Prostate gland (tissue), 2 donors: ENCODE results near the gene IFT74. TPM values are rescaled to one million over a fixed set of nuclear protein-coding genes. Genes with fewer than 3 reads are reported as not detected.

Experiments
- DNase-seq: peaks from one replicate; pipeline ENCODE4 v3.0.0-alpha.2; 2019; ENCODE audit warnings: low spot score
- H3K27ac ChIP-seq, 2 donors: fragments of 200-600 bp; sonication (generic); 2 replicates each; pipeline ENCODE4 v1.5.1; 2017 to 2019
- H3K27me3 ChIP-seq: fragments of 200-600 bp; sonication (generic); replicated peaks from 2 replicates; pipeline ENCODE4 v1.5.1; 2019; ENCODE audit not compliant: insufficient read depth
- H3K36me3 ChIP-seq, 2 donors: fragments of 200-600 bp; sonication (generic); 1 replicate in 1 of 2; 2 replicates in 1 of 2; pipeline versions ENCODE4 v1.5.1 to v1.8.1; 2017 to 2019
- H3K4me1 ChIP-seq: fragments of 200-600 bp; sonication (generic); replicated peaks from 2 replicates; pipeline ENCODE4 v1.5.1; 2019
- H3K4me3 ChIP-seq, 2 donors: fragments of 200-600 bp; sonication (generic); 2 replicates each; pipeline ENCODE4 v1.5.1; 2017 to 2019
- H3K9me3 ChIP-seq: fragments of 200-600 bp; sonication (generic); 2 replicates; pipeline ENCODE4 v1.5.1; 2017
- CTCF ChIP-seq, 4 experiments: fragments of 200-600 bp in 2 of 4; fragments of 450-650 bp in 2 of 4; sonication (generic) in 2 of 4; IDR thresholded peaks; 1 replicate in 3 of 4; 2 replicates in 1 of 4; pipeline ENCODE4 v1.5.1; 2016 to 2019; ENCODE audit warnings: antibody characterized with exemption in 4 of 4, mild to moderate bottlenecking in 2 of 4, moderate library complexity in 2 of 4
- POLR2A ChIP-seq: fragments of 450-650 bp; IDR thresholded peaks from one replicate; pipeline ENCODE4 v1.6.1; 2016; ENCODE audit warnings: antibody characterized with exemption, mild to moderate bottlenecking
- POLR2AphosphoS5 ChIP-seq: sonication (generic); formaldehyde crosslinking; IDR thresholded peaks from one replicate; pipeline ENCODE4 v1.6.1; 2017; ENCODE audit warnings: antibody characterized with exemption
- WGBS: methylation state at CpG from one replicate; pipeline ENCODE4 v1.1.5; 2018; 5-methylcytosine and 5-hydroxymethylcytosine counted together
- intact Hi-C: fragments of 100-400 bp; cut with DNase I; formaldehyde crosslinking; loops from one replicate; pipeline ENCODE4 v1.14.2; 2022
- total RNA-seq, 2 donors: library from RNA; depleted of rRNA; stranded (reverse); fragments of >200 nt; gene quantifications; one replicate each; pipeline ENCODE4 v1.1.0, GENCODE V29; 2016

IFT74 gene
- total RNA-seq, 2 donors from 2014 or later: 15.1 to 16.5 TPM

DNA sequence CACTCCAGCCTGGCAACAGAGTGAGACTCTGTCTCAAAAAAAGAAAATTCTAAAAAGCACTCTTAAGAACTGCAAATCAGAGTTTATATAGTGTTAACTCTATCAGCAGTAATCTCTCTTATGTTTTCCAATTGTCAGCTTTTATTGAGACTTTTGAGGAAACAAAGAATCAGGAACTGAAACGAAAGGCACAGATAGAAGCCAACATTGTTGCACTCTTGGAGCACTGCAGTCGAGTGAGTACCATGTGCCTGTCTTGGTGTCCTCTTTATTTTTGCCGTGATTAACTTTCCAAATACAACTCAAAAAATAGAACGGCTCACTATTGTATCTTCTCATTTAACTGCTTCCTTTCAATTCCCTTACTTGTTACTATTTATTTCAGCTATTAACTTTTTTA is 90.9 kb downstream of the IFT74 start:
- intact Hi-C loops: no loop called here
- Histone ChIP-seq H3K27ac (no peak overlapping the region), H3K27me3 (no peaks in the 10 kb centered on the region), H3K4me3 (no peak overlapping the region), H3K9me3 (no peaks in the 10 kb centered on the region), H3K4me1 (no peaks in the 10 kb centered on the region), H3K36me3 (peaks cover 0 to 3% of the 10 kb centered on the region in 2 donors)
- no peak for DNase-seq
- TF ChIP-seq POLR2AphosphoS5: no peak
- no peak for TF ChIP-seq CTCF (IDR thresholded peaks at IDR 0.05)
- no peak for TF ChIP-seq POLR2A
- 78% methylated on average over 4 of the region's 4 CpGs for WGBS

GRCh38 chr9:27053369-27054022 is 97.3 kb downstream of the IFT74 start:
- no peak for DNase-seq
- Histone ChIP-seq H3K36me3 (peaks cover 0 to 4% of the 10 kb centered on the region in 2 donors), H3K27me3 (no peaks in the 10 kb centered on the region), H3K27ac (no peak overlapping the region), H3K9me3 (no peaks in the 10 kb centered on the region), H3K4me1 (no peaks in the 10 kb centered on the region), H3K4me3 (no peak overlapping the region)
- 43% methylated on average over 6 of the region's 6 CpGs for WGBS
- TF ChIP-seq CTCF (IDR thresholded peaks at IDR 0.05): no peak
- TF ChIP-seq POLR2AphosphoS5: no peak
- no peak for TF ChIP-seq POLR2A
- intact Hi-C loops: no loop called here

GRCh38 chr9:27054125-27054524 is 97.9 kb downstream of the IFT74 start:
- Histone ChIP-seq H3K27ac (no peak overlapping the region), H3K9me3 (no peaks in the 10 kb centered on the region), H3K4me3 (no peak overlapping the region), H3K4me1 (no peaks in the 10 kb centered on the region), H3K27me3 (no peaks in the 10 kb centered on the region), H3K36me3 (peaks cover 0 to 4% of the 10 kb centered on the region in 2 donors)
- intact Hi-C loops: no loop called here
- DNase-seq: no peak
- no peak for TF ChIP-seq CTCF (IDR thresholded peaks at IDR 0.05)
- no peak for TF ChIP-seq POLR2AphosphoS5
- no peak for TF ChIP-seq POLR2A
- WGBS: 100% methylated on average over 1 of the region's 1 CpG

DNA sequence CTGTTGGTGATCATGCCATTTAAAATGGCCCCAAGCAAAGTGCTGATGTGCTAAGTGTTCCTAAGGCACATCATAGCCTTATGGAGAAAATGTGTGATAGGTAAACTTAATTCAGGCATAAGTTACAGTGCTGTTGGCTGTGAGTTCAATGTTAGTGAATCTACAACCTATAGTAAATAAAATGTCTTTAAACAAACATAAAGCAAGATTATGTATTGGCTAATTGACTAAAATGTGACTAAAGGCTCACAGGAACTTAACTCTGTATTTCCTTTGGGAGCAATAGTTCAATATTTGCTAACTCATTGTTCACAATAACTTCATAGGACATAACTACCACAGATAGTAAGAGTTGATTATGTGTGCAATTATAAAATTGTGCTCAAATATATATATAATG is 98.6 kb downstream of the IFT74 start:
- intact Hi-C loops: no loop called here
- no peaks in the 10 kb centered on the region for H3K9me3 ChIP-seq
- H3K27ac ChIP-seq: no peak overlapping the region
- TF ChIP-seq POLR2A (no peak), POLR2AphosphoS5 (no peak), CTCF (IDR thresholded peaks at IDR 0.05) (no peak)
- no peak overlapping the region for H3K4me3 ChIP-seq
- no peak for DNase-seq
- H3K4me1 ChIP-seq: no peaks in the 10 kb centered on the region
- H3K36me3 ChIP-seq: peaks cover 0 to 4% of the 10 kb centered on the region in 2 donors
- H3K27me3 ChIP-seq: no peaks in the 10 kb centered on the region

GRCh38 chr9:27059412-27059811 is 103.2 kb downstream of the IFT74 start:
- Histone ChIP-seq H3K27me3 (no peaks in the 10 kb centered on the region), H3K36me3 (peaks cover 0 to 4% of the 10 kb centered on the region in 2 donors), H3K4me1 (no peaks in the 10 kb centered on the region), H3K27ac (no peak overlapping the region), H3K9me3 (no peaks in the 10 kb centered on the region), H3K4me3 (no peak overlapping the region)
- TF ChIP-seq POLR2A: no peak
- no peak for TF ChIP-seq POLR2AphosphoS5
- no peak for TF ChIP-seq CTCF (IDR thresholded peaks at IDR 0.05)
- no peak for DNase-seq
- WGBS: 88% methylated on average over 1 of the region's 1 CpG
- intact Hi-C loops: no loop called here
